K562 (cell line): ENCODE results near the gene PTCD3. TPM values are rescaled to one million over a fixed set of nuclear protein-coding genes. Genes with fewer than 3 reads are reported as not detected.

ENCODE experiments used
- ATAC-seq: fragments of 200-7000 bp; cut with Tn5 transposase; 3 replicates; pipeline ENCODE4 v1.9.1; 2020; ENCODE audit warnings: moderate library complexity
- BruUV-seq: library from RNA; stranded (reverse); fragments of 400-500 nt; replicated peaks from 2 replicates; lab custom pipeline; 2021; lab: Mats Ljungman, UMichigan
- CTCF ChIA-PET: fragments of 300-600 bp; formaldehyde crosslinking; extraction: SDS; loops from one replicate; lab custom pipeline; 2021; ENCODE audit warnings: low intra/inter-chr PET ratio; lab: Yijun Ruan, JAX
- POLR2A ChIA-PET: fragments of 300-600, 350-650 bp; sonication (Branson Sonifier 250); formaldehyde crosslinking; extraction: SDS; loops from one replicate; lab custom pipeline; 2021; ENCODE audit warnings: antibody characterized with exemption, inconsistent platforms; lab: Yijun Ruan, JAX
- DNase-seq, 4 experiments: peaks; one replicate each; pipeline versions ENCODE4 v3.0.0 to v3.0.0-alpha.2; 2011 to 2018; ENCODE audit warnings: low spot score in 3 of 4, mixed read lengths in 3 of 4; ENCODE audit errors: extremely low read depth in 1 of 4
- FAIRE-seq: peaks from 2 replicates; lab custom pipeline; 2011; peaks lifted over from hg19 to GRCh38; lab: Jason Lieb, UNC
- H2AFZ ChIP-seq: 2 replicates; pipeline ENCODE4 v1.6.0; 2011; ENCODE audit warnings: low read depth, low read length, control low read depth, inconsistent platforms
- H3K27ac ChIP-seq: fragments of 200-600 bp; 3 replicates; pipeline ENCODE4 v1.8.0; 2011; ENCODE audit warnings: low read depth, mild to moderate bottlenecking, control low read depth, inconsistent platforms, low read length, moderate library complexity, mixed read lengths; ENCODE audit errors: extremely low read depth
- H3K27me3 ChIP-seq, 2 experiments: fragments of 300-600 bp in 1 of 2; 2 replicates in 1 of 2; 3 replicates in 1 of 2; pipeline versions ENCODE4 v1.6.0 to v1.8.0; 2011; ENCODE audit warnings: inconsistent platforms in 2 of 2, low read length in 2 of 2, mild to moderate bottlenecking in 1 of 2, mixed read lengths in 1 of 2, moderate library complexity in 1 of 2; ENCODE audit not compliant: control insufficient read depth in 2 of 2, insufficient read depth in 2 of 2
- H3K36me3 ChIP-seq: fragments of 300-600 bp; 3 replicates; pipeline ENCODE4 v1.8.0; 2011; ENCODE audit warnings: mild to moderate bottlenecking, low read length, inconsistent platforms; ENCODE audit not compliant: control insufficient read depth, insufficient read depth
- H3K4me1 ChIP-seq, 2 experiments: fragments of 200-600 bp in 1 of 2; replicated peaks in 1 of 2; 2 replicates in 1 of 2; 3 replicates in 1 of 2; pipeline versions ENCODE4 v1.5.1 to v1.8.0; 2011; ENCODE audit warnings: inconsistent platforms in 2 of 2, low read length in 2 of 2, mild to moderate bottlenecking in 1 of 2, mixed read lengths in 1 of 2, moderate library complexity in 1 of 2; ENCODE audit not compliant: control insufficient read depth in 2 of 2, insufficient read depth in 2 of 2
- H3K4me2 ChIP-seq: 2 replicates; pipeline ENCODE4 v1.6.1; 2011; ENCODE audit warnings: low read length, control low read depth, inconsistent platforms, mixed read lengths; ENCODE audit not compliant: insufficient read depth
- H3K4me3 ChIP-seq: fragments of 200-600 bp; sonication (generic), shearing (Covaris generic); 2 replicates; pipeline ENCODE4 v1.5.1; 2016; ENCODE audit warnings: control low read depth, inconsistent platforms
- H3K79me2 ChIP-seq: fragments of 200-600 bp; 3 replicates; pipeline ENCODE4 v1.8.0; 2011; ENCODE audit warnings: low read length, inconsistent platforms; ENCODE audit not compliant: control insufficient read depth, insufficient read depth
- H3K9ac ChIP-seq, 2 experiments: 2 replicates each; pipeline versions ENCODE4 v1.6.0 to v1.6.1; 2011; ENCODE audit warnings: low read depth in 2 of 2, low read length in 2 of 2, control low read depth in 1 of 2, inconsistent platforms in 1 of 2, mild to moderate bottlenecking in 1 of 2, mixed read lengths in 1 of 2; ENCODE audit not compliant: insufficient read depth in 1 of 2
- H3K9me1 ChIP-seq: one replicate; pipeline ENCODE4 v1.6.0; 2011; ENCODE audit warnings: inconsistent platforms, mild to moderate bottlenecking, low read length, moderate library complexity; ENCODE audit not compliant: control insufficient read depth, insufficient read depth
- H3K9me3 ChIP-seq: replicated peaks from 2 replicates; pipeline ENCODE4 v1.5.1; 2011; ENCODE audit warnings: low read depth, low read length, inconsistent platforms; ENCODE audit not compliant: control insufficient read depth, insufficient read depth
- H4K20me1 ChIP-seq: replicated peaks from 2 replicates; pipeline ENCODE4 v1.6.1; 2011; ENCODE audit warnings: low read length, inconsistent platforms, mixed read lengths; ENCODE audit not compliant: control insufficient read depth, insufficient read depth
- CBX3 ChIP-seq, 2 experiments: IDR thresholded peaks; 1 replicate in 1 of 2; 2 replicates in 1 of 2; pipeline ENCODE4 v1.6.1; 2012; ENCODE audit warnings: inconsistent platforms in 2 of 2, low read length in 2 of 2, borderline replicate concordance in 1 of 2, control low read depth in 1 of 2
- ELF2 ChIP-seq: fragments of 250-450 bp; sonication (Bioruptor Pico); IDR thresholded peaks from 2 replicates; pipeline ENCODE4 v1.5.0; 2021; ENCODE audit warnings: mild to moderate bottlenecking
- HDAC8 ChIP-seq: fragments of 450-650 bp; IDR thresholded peaks from 2 replicates; pipeline ENCODE4 v1.6.1; 2016; ENCODE audit warnings: mild to moderate bottlenecking, missing genetic modification characterization, moderate library complexity, missing compliant biosample characterization
- HDGF ChIP-seq: fragments of 450-650 bp; IDR thresholded peaks from 2 replicates; pipeline ENCODE4 v1.6.1; 2016
- MYC ChIP-seq, 2 experiments: fragments of 250-450 bp in 1 of 2; sonication (Bioruptor Pico) in 1 of 2; IDR thresholded peaks; 2 replicates each; pipeline versions ENCODE4 v1.5.1 to v1.6.1; 2012 to 2021; ENCODE audit warnings: low read depth in 2 of 2, borderline replicate concordance in 1 of 2, improper control_type of control experiment in 1 of 2, low read length in 1 of 2, mild to moderate bottlenecking in 1 of 2, moderate library complexity in 1 of 2
- SIN3A ChIP-seq, 2 experiments: fragments of 150-350 bp in 1 of 2; IDR thresholded peaks; 2 replicates each; pipeline ENCODE4 v1.6.1; 2011 to 2016; ENCODE audit warnings: borderline replicate concordance in 2 of 2, low read depth in 2 of 2, low read length in 2 of 2, mild to moderate bottlenecking in 2 of 2, moderate library complexity in 2 of 2; ENCODE audit not compliant: control insufficient read depth in 1 of 2
- TAF9B ChIP-seq: fragments of 450-650 bp; IDR thresholded peaks from 2 replicates; pipeline ENCODE4 v1.6.1; 2018; ENCODE audit warnings: mild to moderate bottlenecking; ENCODE audit not compliant: partially characterized antibody
- ZBTB5 ChIP-seq: fragments of 450-650 bp; IDR thresholded peaks from 2 replicates; pipeline ENCODE4 v1.6.1; 2017; ENCODE audit warnings: antibody characterized with exemption
- ZNF165 ChIP-seq: fragments of 250-450 bp; sonication (Bioruptor Pico); IDR thresholded peaks from 2 replicates; pipeline ENCODE4 v1.4.0; 2020; ENCODE audit warnings: borderline replicate concordance
- ZNF830 ChIP-seq: fragments of 250-450 bp; sonication (Bioruptor Pico); IDR thresholded peaks from 2 replicates; pipeline ENCODE4 v1.5.0; 2021; ENCODE audit warnings: mild to moderate bottlenecking
- WGBS: fragments of 100-300 bp; shearing (Covaris generic); methylation state at CpG from one replicate; pipeline ENCODE4 v1.1.6; 2016; ENCODE audit warnings: low coverage, mixed read lengths; ENCODE audit not compliant: insufficient coverage; ENCODE audit errors: missing lambda C conversion rate; 5-methylcytosine and 5-hydroxymethylcytosine counted together
- in situ Hi-C: fragments of 300-500 bp; cut with MboI; formaldehyde crosslinking; loops from 4 replicates; pipeline ENCODE4 v1.15.0; 2018; ENCODE audit warnings: inconsistent platforms, mixed read lengths
- intact Hi-C: fragments of 100-400 bp; cut with micrococcal nuclease; formaldehyde crosslinking; loops from 2 replicates; pipeline ENCODE4 v1.14.2; 2022
- polyA plus RNA-seq, 8 experiments: library from polyadenylated mRNA; depleted of rRNA in 4 of 8; stranded (reverse) in 5 of 8; unstranded in 3 of 8; fragments of >200 nt; fragmentation: Nextera tagmentation in 2 of 8; fragmentation: Illumina TruSeq in 1 of 8; extraction: Ambion mirVana in 2 of 8; extraction: Trizol in 1 of 8; gene quantifications; 2 replicates each; pipeline versions ENCODE4 v1.2.1 to v1.2.3, GENCODE V29; 2011 to 2014; ENCODE audit warnings: inconsistent platforms in 1 of 8, missing spikeins in 1 of 8
- total RNA-seq, 7 experiments: library from RNA; depleted of rRNA in 6 of 7; stranded (reverse); fragments of >200 nt in 6 of 7; fragmentation: Illumina TruSeq in 2 of 7; extraction: Trizol in 2 of 7; gene quantifications; 2 replicates each; pipeline versions ENCODE4 v1.2.1 to v1.2.3, GENCODE V29; 2011 to 2021; ENCODE audit warnings: low replicate concordance in 1 of 7

PTCD3 gene
- total and polyA plus RNA-seq, 9 of the 15 experiments (the other 6 are each of a cell fraction or from before 2014, with no cell fraction given) = 65.2 to 241 (median 172) TPM

DNA sequence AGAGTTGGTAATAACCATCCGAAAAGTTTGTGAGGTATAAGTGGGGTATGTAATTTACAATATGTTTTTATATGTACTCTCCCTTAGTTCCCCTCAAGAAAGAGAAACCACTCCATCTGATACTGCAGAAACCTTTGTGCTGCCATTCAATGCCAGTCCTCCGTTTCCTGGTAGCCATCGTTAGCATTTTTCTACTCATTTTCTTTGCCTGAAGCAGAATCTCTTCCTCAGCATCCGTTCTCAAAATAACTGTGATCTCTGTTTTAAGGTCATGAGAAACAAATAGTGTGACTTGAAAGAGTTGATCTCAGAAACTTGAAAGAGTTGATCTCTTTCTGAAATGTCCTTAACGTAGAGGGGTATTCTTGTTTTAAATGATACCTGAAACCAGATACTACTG is 996 bp downstream of the PTCD3 start:
- 2% methylated on average over 5 of the region's 5 CpGs for WGBS
- H3K36me3 ChIP-seq = peaks cover 68% of the 10 kb centered on the region
- POLR2A ChIA-PET = interaction anchor here (1.2 to 2.4 kb wide), 5 partner anchors 11 to 97 kb away, joined by 3 to 11 read pairs (median 6); partner anchors contain the start of gene IMMT

GRCh38 chr2:86118130-86118529 is 12.1 kb downstream of the PTCD3 start:
- 95% methylated on average over 2 of the region's 2 CpGs for WGBS
- no peaks in the 10 kb centered on the region for H3K9me3 ChIP-seq
- H3K27me3 ChIP-seq = no peaks in the 10 kb centered on the region
- TF ChIP-seq ZNF830 (no peak), MYC (IDR thresholded peaks at IDR 0.05; ENCODE audit: low read depth, low read length) (no peak), MYC (CRISPR knock-in tag; IDR thresholded peaks at IDR 0.05; ENCODE audit: borderline replicate concordance, low read depth) (no peak), ZBTB5 (no peak), ZNF165 (CRISPR knock-in tag) (no peak), HDAC8 (no peak), CBX3 (IDR thresholded peaks at IDR 0.05; ENCODE audit: borderline replicate concordance in 1 of 2, low read length in 2 of 2) (no peak)
- TF ChIP-seq, all 486 proteins: peak for 0
- no peak overlapping the region for H3K4me2 ChIP-seq
- POLR2A ChIA-PET = interaction anchor here (0.9 to 1.8 kb wide), 3 partner anchors 10 to 12 kb away, joined by 3 to 11 read pairs (median 5); partner anchors contain the start of genes POLR1A and PTCD3
- H3K4me3 ChIP-seq = no peak overlapping the region
- intact Hi-C loops = no loop called here
- peaks cover 99% of the 10 kb centered on the region for H3K36me3 ChIP-seq
- H3K9me1 ChIP-seq = no peaks in the 10 kb centered on the region
- H3K27ac ChIP-seq = no peak overlapping the region
- no peaks in the 10 kb centered on the region for H4K20me1 ChIP-seq
- BruUV-seq = no TSS peak
- H3K4me1 ChIP-seq = no peaks in the 10 kb centered on the region
- DNase-seq = no peak
- H3K9ac ChIP-seq = no peak overlapping the region
- H3K79me2 ChIP-seq = peaks cover 24% of the 10 kb centered on the region; the same call in 2 of the 3 replicates
- no peak for FAIRE-seq
- no peak overlapping the region for H2AFZ ChIP-seq
- CTCF ChIA-PET = no interaction called here
- in situ Hi-C loops = no loop called here
- no peak for ATAC-seq

More for the DNA sequence above, 996 bp downstream of the PTCD3 start:
- TSS peak; percentile 56 for BruUV-seq
- CTCF ChIA-PET = no interaction called here
- peak overlapping the region; percentile 93 for H3K4me2 ChIP-seq
- H3K27ac ChIP-seq = peak overlapping the region; percentile 82
- in situ Hi-C loops = no loop called here
- H2AFZ ChIP-seq = no peak overlapping the region
- peak overlapping the region; percentile 22 to 92; a peak in 3 of 4 replicates for H3K9ac ChIP-seq
- no peak for ATAC-seq
- no peaks in the 10 kb centered on the region for H3K27me3 ChIP-seq
- H3K9me1 ChIP-seq = no peaks in the 10 kb centered on the region
- H3K4me3 ChIP-seq = peak overlapping the region; percentile 72
- TF ChIP-seq SIN3A (IDR thresholded peaks at IDR 0.05; ENCODE audit: borderline replicate concordance in 2 of 2, control insufficient read depth in 1 of 2, low read depth in 2 of 2, low read length in 2 of 2) = 0 out of 4 replicates have a peak, but pooled peaks of 1 of the 2 experiments have one; percentile 35
- no peak for TF ChIP-seq HDGF
- peak; percentile 4 for TF ChIP-seq TAF9B
- no peak for TF ChIP-seq ELF2 (CRISPR knock-in tag)
- TF ChIP-seq, all 486 proteins: peak for 2
- Histone ChIP-seq H3K9me3 (no peaks in the 10 kb centered on the region), H3K4me1 (peaks cover 0 to 17% of the 10 kb centered on the region in 2 experiments; a peak in 2 of 5 replicates), H4K20me1 (peaks cover 7% of the 10 kb centered on the region; the same call in 1 of the 2 replicates), H3K79me2 (peaks cover 92% of the 10 kb centered on the region)
- intact Hi-C loops = loop anchor here (10.0 kb wide), 1 partner anchor 692 kb away; the partner anchor contains the start of genes CAPG and SH2D6
- no peak for DNase-seq
- no peak for FAIRE-seq
